GM18907 (cell line): Measurements from ENCODE around the gene ADD2.
A peak's percentile ranks its signal among the peaks of the same experiment; 100 is the strongest.

ENCODE experiments used
- ATAC-seq: cut with Tn5 transposase; IDR thresholded peaks from one replicate; pipeline ENCODE4 v1.9.1; 2021; ENCODE audit warnings: mild to moderate bottlenecking, moderate library complexity; ENCODE audit not compliant: unreplicated experiment

The ADD2 gene

GRCh38 chr2:70789304-70790135 lies 21.5 kb upstream of the ADD2 start:
- ATAC-seq: no peak

GRCh38 chr2:70785137-70785911 lies 17.3 kb upstream of the ADD2 start:
- ATAC-seq: no peak

- ATAC-seq: no peak
Measured at GRCh38 chr2:70784320-70784719, 16.3 kb upstream of the ADD2 start.

- ATAC-seq: no peak
Measured at GRCh38 chr2:70779911-70780545, 12.0 kb upstream of the ADD2 start.

GRCh38 chr2:70779491-70779890 lies 11.5 kb upstream of the ADD2 start:
- ATAC-seq: no peak

GRCh38 chr2:70778676-70779075 lies 10.7 kb upstream of the ADD2 start:
- ATAC-seq: no peak

DNA sequence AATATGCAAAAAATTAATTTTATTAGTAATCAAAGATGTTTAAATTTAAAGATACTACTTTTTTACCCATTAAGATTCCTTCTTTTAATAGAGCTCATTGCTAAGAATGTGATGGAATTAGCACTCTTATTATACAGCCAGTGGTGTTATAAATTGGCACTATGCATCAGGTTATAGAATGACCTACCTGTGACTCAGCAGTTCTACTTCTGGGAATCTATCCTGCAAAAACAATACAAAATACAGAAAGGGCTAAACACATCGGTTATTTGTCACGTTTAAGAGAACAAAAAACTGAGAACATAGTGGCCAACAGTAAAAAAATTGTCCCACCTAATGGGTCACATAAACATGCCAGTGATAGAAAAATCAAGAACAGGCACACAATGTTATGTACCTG lies 9.4 kb upstream of the ADD2 start:
- ATAC-seq: no peak

GRCh38 chr2:70776266-70776665 lies 8.3 kb upstream of the ADD2 start:
- no peak for ATAC-seq

GRCh38 chr2:70775141-70775540 lies 7.1 kb upstream of the ADD2 start:
- no peak for ATAC-seq

- ATAC-seq: no peak
Measured at GRCh38 chr2:70772486-70773155, 4.6 kb upstream of the ADD2 start.

GRCh38 chr2:70771446-70771845 lies 3.4 kb upstream of the ADD2 start:
- ATAC-seq: peak; percentile 67

- ATAC-seq: no peak
Measured at GRCh38 chr2:70769450-70769849, 1.4 kb upstream of the ADD2 start.

DNA sequence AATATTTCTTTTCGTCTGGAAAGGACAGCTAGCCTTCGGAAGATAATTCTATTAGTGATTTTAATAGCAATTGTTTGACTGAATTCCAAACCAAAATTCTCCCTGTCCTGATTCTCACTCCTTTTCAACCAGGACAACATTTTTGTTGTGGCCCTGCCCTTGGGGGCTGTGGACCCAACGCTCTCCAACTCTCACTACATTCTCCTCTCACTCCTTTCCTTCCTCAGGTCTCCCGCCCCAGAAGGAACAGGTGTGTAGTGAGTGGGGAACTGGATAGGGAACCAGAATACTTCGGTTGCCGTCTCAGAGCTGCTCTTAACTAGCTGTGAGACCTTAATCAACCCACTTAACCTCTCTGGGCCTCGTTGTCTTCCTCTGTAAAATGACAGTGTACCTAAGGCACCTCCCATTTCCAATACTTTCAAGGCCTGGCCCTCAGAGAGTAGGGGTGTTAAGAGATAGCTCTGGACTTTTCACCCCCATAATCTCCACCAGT lies 638 bp upstream of the ADD2 start:
- ATAC-seq: no peak

DNA sequence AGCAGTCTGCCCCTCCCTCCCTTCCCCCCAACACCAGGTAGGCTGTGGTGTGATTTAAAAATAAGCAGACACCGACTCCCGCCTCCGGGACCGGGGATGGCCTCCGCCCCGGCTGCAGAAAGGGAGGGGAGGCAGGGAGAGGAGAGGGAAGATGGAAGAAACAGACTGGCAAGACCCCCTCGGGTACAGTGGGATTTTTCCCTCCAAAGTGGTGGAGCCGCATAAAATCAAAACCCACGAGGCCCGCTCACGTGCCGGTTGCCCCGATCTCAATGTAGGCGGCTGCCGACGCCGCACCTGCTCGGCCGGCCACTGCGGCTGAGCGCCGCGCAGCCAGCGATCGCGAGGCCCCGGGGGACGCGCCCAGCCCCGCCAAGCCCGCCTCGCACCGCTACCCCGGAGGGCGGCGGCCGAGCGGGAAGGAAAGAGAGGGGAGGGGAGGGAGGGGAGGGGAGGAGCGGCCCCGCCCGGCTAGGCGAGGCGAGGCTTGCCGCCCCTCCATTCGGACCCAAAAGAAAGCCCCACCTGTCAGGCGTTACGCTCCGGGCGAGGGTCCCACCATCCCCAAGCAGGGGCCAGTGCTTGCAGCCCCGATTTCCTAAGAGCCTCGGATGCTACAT lies 811 bp downstream of the ADD2 start:
- ATAC-seq: no peak

GRCh38 chr2:70766357-70767078 lies 1.5 kb downstream of the ADD2 start:
- ATAC-seq: no peak

GRCh38 chr2:70765507-70765906 lies 2.5 kb downstream of the ADD2 start:
- no peak for ATAC-seq

DNA sequence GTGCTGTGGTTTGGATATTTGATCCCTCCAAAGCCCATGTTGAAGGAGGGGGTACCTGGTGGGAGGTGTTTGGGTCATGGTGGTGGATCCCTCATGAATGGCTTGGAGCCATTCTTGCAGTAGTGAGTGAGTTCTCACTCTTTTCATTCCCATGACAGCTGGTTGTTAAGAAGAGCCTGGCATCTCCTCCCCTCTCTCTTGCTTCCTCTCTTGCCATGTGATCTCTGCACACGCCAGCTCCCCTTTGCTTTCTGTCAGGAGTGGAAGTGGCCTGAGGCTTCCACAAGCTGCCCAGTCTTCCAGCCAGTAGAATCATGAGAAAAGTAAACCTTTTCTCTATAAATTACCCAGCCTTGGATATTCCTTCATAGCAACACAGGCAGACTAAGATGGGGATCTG lies 8.6 kb downstream of the ADD2 start:
- no peak for ATAC-seq

- no peak for ATAC-seq
Measured at GRCh38 chr2:70757966-70758365, 10.0 kb downstream of the ADD2 start.

GRCh38 chr2:70757360-70757759 lies 10.6 kb downstream of the ADD2 start:
- no peak for ATAC-seq

DNA sequence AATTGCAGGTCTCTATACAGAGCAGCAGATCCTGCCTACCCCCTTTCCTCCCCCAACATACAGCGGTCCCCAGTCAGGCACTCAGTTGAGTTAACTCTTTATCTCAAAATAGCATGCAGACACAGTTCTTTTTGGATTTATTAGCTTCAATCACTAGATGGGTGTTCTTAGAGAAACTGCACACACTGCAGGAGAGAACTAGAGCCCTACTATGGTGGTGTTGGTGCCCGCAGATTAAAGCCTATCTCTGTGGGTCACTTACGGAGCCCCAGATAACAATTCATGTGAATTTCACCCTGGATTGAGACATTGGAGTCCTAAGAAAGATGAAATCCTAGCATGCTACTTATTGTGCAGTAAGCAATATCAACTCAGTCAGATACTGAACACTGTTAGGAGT lies 11.9 kb downstream of the ADD2 start:
- no peak for ATAC-seq
